Epithelial cell of esophagus (primary cell): ENCODE data around the gene EIF1.
"Not testable (repeated sequence)": the region's sequence is repeated elsewhere in the genome, so short reads cannot be mapped to it uniquely, and the experiment has no call there.

ENCODE experiments used
- DNase-seq: peaks from one replicate; pipeline ENCODE4 v3.0.0; 2010; ENCODE audit warnings: low read depth
- H3K4me3 ChIP-seq: 2 replicates; pipeline ENCODE4 v1.5.1; 2011; ENCODE audit warnings: mild to moderate bottlenecking, low read length, control low read depth
- CTCF ChIP-seq: IDR thresholded peaks from 2 replicates; pipeline ENCODE4 v1.5.1; 2011; ENCODE audit warnings: low read depth, mild to moderate bottlenecking, low read length, control low read depth, inconsistent platforms; ENCODE audit not compliant: insufficient read depth; ENCODE audit errors: missing control alignments

Gene EIF1

GRCh38 chr17:41690497-41690896, 1.8 kb downstream of the EIF1 start:
- peak overlapping the region; percentile 81 for H3K4me3 ChIP-seq
- TF ChIP-seq CTCF, result no peak
- no peak for DNase-seq

GRCh38 chr17:41691031-41691777, 2.5 kb downstream of the EIF1 start:
- no peak for DNase-seq
- no peak for TF ChIP-seq CTCF
- no peak overlapping the region for H3K4me3 ChIP-seq

- DNase-seq, result peak; percentile 54
- no peak for TF ChIP-seq CTCF
- no peak overlapping the region for H3K4me3 ChIP-seq
Measured at GRCh38 chr17:41692722-41693521, 4.2 kb downstream of the EIF1 start.

- peak; percentile 20 for DNase-seq
- no peak overlapping the region for H3K4me3 ChIP-seq
- TF ChIP-seq CTCF, result no peak
Measured at GRCh38 chr17:41695134-41695661, 6.5 kb downstream of the EIF1 start.

- peak; percentile 77 for DNase-seq
- no peak overlapping the region for H3K4me3 ChIP-seq
- TF ChIP-seq CTCF, result peak; percentile 85
Measured at GRCh38 chr17:41695954-41696757, 7.5 kb downstream of the EIF1 start.

- no peak for DNase-seq
- no peak overlapping the region for H3K4me3 ChIP-seq
- no peak for TF ChIP-seq CTCF
Measured at GRCh38 chr17:41697122-41697962, 8.7 kb downstream of the EIF1 start.

- not testable (repeated sequence) for DNase-seq, H3K4me3 ChIP-seq
Measured at GRCh38 chr17:41700843-41701242, 12.2 kb downstream of the EIF1 start.
